PFSK-1 (cell line): ENCODE data around the gene PGD.

Experiments
- POLR2AphosphoS5 ChIP-seq: IDR thresholded peaks from 2 replicates; pipeline ENCODE4 v1.6.1; 2012; ENCODE audit warnings: low read depth, mild to moderate bottlenecking, control low read depth, low read length, moderate library complexity
- SIN3A ChIP-seq: IDR thresholded peaks from 2 replicates; pipeline ENCODE4 v1.6.1; 2012; ENCODE audit warnings: mild to moderate bottlenecking, low read length, moderate library complexity, borderline replicate concordance; ENCODE audit not compliant: insufficient read depth
- TF ChIP-seq, protein P1 (sequence below), 2 experiments: IDR thresholded peaks; 2 replicates each; pipeline versions ENCODE4 v1.6.1 to v1.8.0; 2011 to 2012; ENCODE audit warnings: low read depth in 2 of 2, low read length in 2 of 2, control low read depth in 1 of 2, inconsistent platforms in 1 of 2, mild to moderate bottlenecking in 1 of 2, moderate library complexity in 1 of 2; ENCODE audit not compliant: insufficient read depth in 1 of 2

DNA sequence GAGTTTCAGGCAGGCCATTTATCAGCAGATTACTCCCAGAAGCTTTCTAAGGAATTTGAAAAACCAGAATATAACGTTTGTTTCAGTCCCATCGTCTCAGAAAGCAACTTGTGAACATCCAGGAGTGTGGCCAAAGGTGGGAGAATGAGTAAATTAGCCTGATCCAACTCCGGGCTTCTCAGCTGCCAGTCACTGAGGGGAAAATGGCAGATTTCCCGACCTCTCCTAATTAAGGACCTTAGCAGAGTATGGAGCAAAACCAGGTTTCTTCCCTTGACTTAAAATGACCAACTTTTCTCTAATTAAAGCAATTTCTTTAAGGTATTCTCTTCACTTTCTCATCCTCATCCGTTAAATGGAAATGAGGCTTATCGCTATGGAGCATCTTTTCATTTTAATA lies 52.0 kb downstream of the PGD start:
- TF ChIP-seq, protein P1, sequence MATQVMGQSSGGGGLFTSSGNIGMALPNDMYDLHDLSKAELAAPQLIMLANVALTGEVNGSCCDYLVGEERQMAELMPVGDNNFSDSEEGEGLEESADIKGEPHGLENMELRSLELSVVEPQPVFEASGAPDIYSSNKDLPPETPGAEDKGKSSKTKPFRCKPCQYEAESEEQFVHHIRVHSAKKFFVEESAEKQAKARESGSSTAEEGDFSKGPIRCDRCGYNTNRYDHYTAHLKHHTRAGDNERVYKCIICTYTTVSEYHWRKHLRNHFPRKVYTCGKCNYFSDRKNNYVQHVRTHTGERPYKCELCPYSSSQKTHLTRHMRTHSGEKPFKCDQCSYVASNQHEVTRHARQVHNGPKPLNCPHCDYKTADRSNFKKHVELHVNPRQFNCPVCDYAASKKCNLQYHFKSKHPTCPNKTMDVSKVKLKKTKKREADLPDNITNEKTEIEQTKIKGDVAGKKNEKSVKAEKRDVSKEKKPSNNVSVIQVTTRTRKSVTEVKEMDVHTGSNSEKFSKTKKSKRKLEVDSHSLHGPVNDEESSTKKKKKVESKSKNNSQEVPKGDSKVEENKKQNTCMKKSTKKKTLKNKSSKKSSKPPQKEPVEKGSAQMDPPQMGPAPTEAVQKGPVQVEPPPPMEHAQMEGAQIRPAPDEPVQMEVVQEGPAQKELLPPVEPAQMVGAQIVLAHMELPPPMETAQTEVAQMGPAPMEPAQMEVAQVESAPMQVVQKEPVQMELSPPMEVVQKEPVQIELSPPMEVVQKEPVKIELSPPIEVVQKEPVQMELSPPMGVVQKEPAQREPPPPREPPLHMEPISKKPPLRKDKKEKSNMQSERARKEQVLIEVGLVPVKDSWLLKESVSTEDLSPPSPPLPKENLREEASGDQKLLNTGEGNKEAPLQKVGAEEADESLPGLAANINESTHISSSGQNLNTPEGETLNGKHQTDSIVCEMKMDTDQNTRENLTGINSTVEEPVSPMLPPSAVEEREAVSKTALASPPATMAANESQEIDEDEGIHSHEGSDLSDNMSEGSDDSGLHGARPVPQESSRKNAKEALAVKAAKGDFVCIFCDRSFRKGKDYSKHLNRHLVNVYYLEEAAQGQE (IDR thresholded peaks at IDR 0.05; ENCODE audit: insufficient read depth in 1 of 2, low read depth in 2 of 2, low read length in 2 of 2) = no peak
- no peak for TF ChIP-seq POLR2AphosphoS5
- no peak for TF ChIP-seq SIN3A
